ENCODE measurements around the gene BRD1. TPM values are rescaled to one million over a fixed set of nuclear protein-coding genes. Genes with fewer than 3 reads are reported as not detected.

Gene BRD1
- polyA plus RNA-seq, 1 donor from 2014 or later, result 79.3 TPM

- H3K4me2 ChIP-seq (ENCODE audit: low read length), result no peak overlapping the region
- no peak overlapping the region for H3K9ac ChIP-seq (ENCODE audit: low read length)
- TF ChIP-seq EZH2 (IDR thresholded peaks at IDR 0.05; ENCODE audit: borderline replicate concordance, insufficient read depth, low read length, poor library complexity, severe bottlenecking) (no peak), MXI1 (conservative IDR thresholded peaks at IDR 0.05; ENCODE audit: poor library complexity, severe bottlenecking) (no peak), REST (IDR thresholded peaks at IDR 0.05; ENCODE audit: borderline replicate concordance) (no peak), SMC3 (conservative IDR thresholded peaks at IDR 0.05; ENCODE audit: poor library complexity) (no peak), POLR2AphosphoS5 (IDR thresholded peaks at IDR 0.05) (no peak), RAD21 (conservative IDR thresholded peaks at IDR 0.05) (no peak), TAF1 (IDR thresholded peaks at IDR 0.05; ENCODE audit: low read depth) (no peak), EP300 (conservative IDR thresholded peaks at IDR 0.05; ENCODE audit: poor library complexity, severe bottlenecking) (no peak)
- TF ChIP-seq, protein P1, sequence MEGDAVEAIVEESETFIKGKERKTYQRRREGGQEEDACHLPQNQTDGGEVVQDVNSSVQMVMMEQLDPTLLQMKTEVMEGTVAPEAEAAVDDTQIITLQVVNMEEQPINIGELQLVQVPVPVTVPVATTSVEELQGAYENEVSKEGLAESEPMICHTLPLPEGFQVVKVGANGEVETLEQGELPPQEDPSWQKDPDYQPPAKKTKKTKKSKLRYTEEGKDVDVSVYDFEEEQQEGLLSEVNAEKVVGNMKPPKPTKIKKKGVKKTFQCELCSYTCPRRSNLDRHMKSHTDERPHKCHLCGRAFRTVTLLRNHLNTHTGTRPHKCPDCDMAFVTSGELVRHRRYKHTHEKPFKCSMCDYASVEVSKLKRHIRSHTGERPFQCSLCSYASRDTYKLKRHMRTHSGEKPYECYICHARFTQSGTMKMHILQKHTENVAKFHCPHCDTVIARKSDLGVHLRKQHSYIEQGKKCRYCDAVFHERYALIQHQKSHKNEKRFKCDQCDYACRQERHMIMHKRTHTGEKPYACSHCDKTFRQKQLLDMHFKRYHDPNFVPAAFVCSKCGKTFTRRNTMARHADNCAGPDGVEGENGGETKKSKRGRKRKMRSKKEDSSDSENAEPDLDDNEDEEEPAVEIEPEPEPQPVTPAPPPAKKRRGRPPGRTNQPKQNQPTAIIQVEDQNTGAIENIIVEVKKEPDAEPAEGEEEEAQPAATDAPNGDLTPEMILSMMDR (IDR thresholded peaks at IDR 0.05; ENCODE audit: poor library complexity, severe bottlenecking), result no peak
- H3K27ac ChIP-seq (ENCODE audit: low read length), result no peak overlapping the region
- H2AFZ ChIP-seq (ENCODE audit: low read depth, low read length), result no peak overlapping the region
- no peak overlapping the region for H3K4me3 ChIP-seq (ENCODE audit: low read length)
- no peaks in the 10 kb centered on the region for H3K27me3 ChIP-seq (ENCODE audit: insufficient read depth, low read depth, low read length)
- H3K79me2 ChIP-seq (replicated peaks; ENCODE audit: insufficient read depth, low read length), result no peaks in the 10 kb centered on the region
- H4K20me1 ChIP-seq (ENCODE audit: insufficient read depth), result no peaks in the 10 kb centered on the region
- no peaks in the 10 kb centered on the region for H3K36me3 ChIP-seq (ENCODE audit: insufficient read depth, low read length)
- H3K9me3 ChIP-seq (ENCODE audit: low read length), result no peaks in the 10 kb centered on the region
- H3F3A ChIP-seq (ENCODE audit: insufficient read depth, low read length, poor library complexity, severe bottlenecking), result no peaks in the 10 kb centered on the region
- H3K9me2 ChIP-seq (ENCODE audit: insufficient read depth, low read length), result no peaks in the 10 kb centered on the region
Observed at GRCh38 chr22:49769691-49770546, 57.8 kb downstream of the BRD1 start.

DNA sequence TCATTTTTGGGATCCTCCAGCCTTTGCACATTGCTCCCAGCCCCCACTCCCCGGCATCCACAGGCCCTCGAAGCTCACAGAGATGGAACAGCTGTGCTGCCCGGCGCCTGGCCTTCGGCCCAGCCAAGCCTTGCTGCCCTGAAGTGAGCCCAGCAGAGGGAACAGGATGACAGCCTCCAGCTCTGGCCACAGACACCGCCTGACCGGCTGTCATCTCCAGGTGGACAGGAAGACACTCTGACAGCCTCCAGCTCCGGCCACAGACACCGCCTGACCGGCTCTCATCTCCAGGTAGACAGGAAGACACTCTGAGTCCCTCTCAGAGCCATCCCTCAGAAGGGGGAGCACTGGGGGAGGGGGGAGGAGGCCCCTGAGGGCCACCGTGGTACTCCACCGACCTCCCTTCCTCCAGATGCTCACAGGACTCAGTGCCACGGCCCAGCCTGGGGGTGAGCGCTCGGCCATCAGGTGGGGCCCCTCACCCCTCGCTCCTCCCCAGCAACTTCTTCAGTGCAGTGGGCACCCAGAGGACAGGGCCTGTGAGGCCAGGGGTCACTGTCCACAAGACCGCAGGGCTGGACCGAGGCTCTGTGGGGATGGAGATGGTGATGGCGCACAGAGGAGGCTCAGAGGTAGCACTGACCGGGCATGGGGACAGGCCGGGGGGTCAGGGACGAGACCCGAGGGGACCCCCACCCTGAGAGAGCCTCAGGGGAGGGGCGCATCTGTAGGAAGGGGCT, 58.6 kb downstream of the BRD1 start:
- no peaks in the 10 kb centered on the region for H3K79me2 ChIP-seq (replicated peaks; ENCODE audit: insufficient read depth, low read length)
- no peaks in the 10 kb centered on the region for H3K36me3 ChIP-seq (ENCODE audit: insufficient read depth, low read length)
- H3K9ac ChIP-seq (ENCODE audit: low read length), result no peak overlapping the region
- no peaks in the 10 kb centered on the region for H3K27me3 ChIP-seq (ENCODE audit: insufficient read depth, low read depth, low read length)
- TF ChIP-seq MXI1 (conservative IDR thresholded peaks at IDR 0.05; ENCODE audit: poor library complexity, severe bottlenecking) (no peak), REST (IDR thresholded peaks at IDR 0.05; ENCODE audit: borderline replicate concordance) (no peak), SMC3 (conservative IDR thresholded peaks at IDR 0.05; ENCODE audit: poor library complexity) (no peak), POLR2AphosphoS5 (IDR thresholded peaks at IDR 0.05) (no peak), EP300 (conservative IDR thresholded peaks at IDR 0.05; ENCODE audit: poor library complexity, severe bottlenecking) (no peak)
- H3K9me3 ChIP-seq (ENCODE audit: low read length), result no peaks in the 10 kb centered on the region
- H2AFZ ChIP-seq (ENCODE audit: low read depth, low read length), result no peak overlapping the region
- no peak overlapping the region for H3K27ac ChIP-seq (ENCODE audit: low read length)
- H3K9me2 ChIP-seq (ENCODE audit: insufficient read depth, low read length), result no peaks in the 10 kb centered on the region
- H3F3A ChIP-seq (ENCODE audit: insufficient read depth, low read length, poor library complexity, severe bottlenecking), result no peaks in the 10 kb centered on the region
- no peak overlapping the region for H3K4me3 ChIP-seq (ENCODE audit: low read length)
- H3K4me2 ChIP-seq (ENCODE audit: low read length), result no peak overlapping the region
- no peaks in the 10 kb centered on the region for H4K20me1 ChIP-seq (ENCODE audit: insufficient read depth)

Data from neural cell (in vitro differentiated cells).